Activated gamma-delta T cell treated with anti-CD3 and anti-CD28 coated beads, Interleukin-2, amount 50 U/mL, for 16 hours (primary cell): Measurements from ENCODE around the gene DRD1.

Source experiments
- DNase-seq: peaks from one replicate; pipeline ENCODE4 v3.0.0-alpha.2; 2020; ENCODE audit warnings: low read depth

Gene DRD1

GRCh38 chr5:175444060-175444904 lies at the start of gene DRD1:
TSS of gene DRD1 (minus strand) at chr5:175444182. CDS start at chr5:175443099, 1,083 bp downstream.
- peak; percentile 21 for DNase-seq

GRCh38 chr5:175493726-175494125 lies 49.7 kb upstream of the DRD1 start:
- no peak for DNase-seq

DNA sequence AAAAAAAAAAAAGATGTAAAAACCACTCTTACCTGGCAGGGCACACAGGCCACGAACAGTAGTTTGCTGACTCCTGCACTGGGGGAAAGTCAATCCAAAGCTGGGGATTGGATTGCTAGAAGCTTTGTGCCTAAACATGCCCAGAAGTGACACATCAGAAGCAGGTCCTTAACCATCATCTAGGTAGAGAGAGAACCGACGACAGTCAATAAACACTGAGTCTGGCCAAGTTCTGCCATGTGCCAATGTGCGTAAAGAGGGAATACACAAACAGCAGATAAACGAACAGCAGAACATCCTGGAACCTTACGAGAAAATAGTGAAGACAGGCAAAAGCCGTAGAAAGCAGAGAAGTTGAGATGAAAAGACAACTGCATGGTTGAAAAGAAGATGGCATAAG lies 49.3 kb upstream of the DRD1 start:
- DNase-seq, result no peak

- DNase-seq, result no peak
These were observed 47.2 kb upstream of the DRD1 start for GRCh38 chr5:175491223-175491622.

- DNase-seq, result no peak
These were observed 45.9 kb upstream of the DRD1 start for GRCh38 chr5:175489693-175490443.

GRCh38 chr5:175487514-175488222 lies 43.7 kb upstream of the DRD1 start:
- no peak for DNase-seq

GRCh38 chr5:175485631-175486030 lies 41.6 kb upstream of the DRD1 start:
- DNase-seq, result no peak

DNA sequence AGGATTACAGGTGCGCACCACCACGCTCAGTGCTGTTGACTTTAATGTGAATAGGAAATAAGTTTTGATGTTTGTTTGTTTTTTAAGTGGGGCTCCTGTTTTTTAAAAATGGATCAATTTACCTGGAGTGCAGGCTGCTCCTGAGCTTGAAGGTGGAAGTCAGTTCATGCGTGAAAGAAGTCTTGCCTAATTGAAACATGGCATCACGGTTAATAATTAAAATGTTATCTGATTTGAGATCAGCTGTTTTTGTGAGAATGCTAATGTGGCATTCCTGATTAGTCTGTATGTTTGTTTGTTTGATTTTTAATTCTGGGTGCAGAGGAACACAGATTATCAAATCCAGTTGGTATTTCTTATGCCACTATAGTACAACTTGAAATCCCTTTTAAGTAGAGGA lies 40.8 kb upstream of the DRD1 start:
- no peak for DNase-seq

- DNase-seq, result no peak
These were observed 40.3 kb upstream of the DRD1 start for GRCh38 chr5:175484322-175484721.

- DNase-seq, result no peak
These were observed 39.4 kb upstream of the DRD1 start for GRCh38 chr5:175483337-175483736.

DNA sequence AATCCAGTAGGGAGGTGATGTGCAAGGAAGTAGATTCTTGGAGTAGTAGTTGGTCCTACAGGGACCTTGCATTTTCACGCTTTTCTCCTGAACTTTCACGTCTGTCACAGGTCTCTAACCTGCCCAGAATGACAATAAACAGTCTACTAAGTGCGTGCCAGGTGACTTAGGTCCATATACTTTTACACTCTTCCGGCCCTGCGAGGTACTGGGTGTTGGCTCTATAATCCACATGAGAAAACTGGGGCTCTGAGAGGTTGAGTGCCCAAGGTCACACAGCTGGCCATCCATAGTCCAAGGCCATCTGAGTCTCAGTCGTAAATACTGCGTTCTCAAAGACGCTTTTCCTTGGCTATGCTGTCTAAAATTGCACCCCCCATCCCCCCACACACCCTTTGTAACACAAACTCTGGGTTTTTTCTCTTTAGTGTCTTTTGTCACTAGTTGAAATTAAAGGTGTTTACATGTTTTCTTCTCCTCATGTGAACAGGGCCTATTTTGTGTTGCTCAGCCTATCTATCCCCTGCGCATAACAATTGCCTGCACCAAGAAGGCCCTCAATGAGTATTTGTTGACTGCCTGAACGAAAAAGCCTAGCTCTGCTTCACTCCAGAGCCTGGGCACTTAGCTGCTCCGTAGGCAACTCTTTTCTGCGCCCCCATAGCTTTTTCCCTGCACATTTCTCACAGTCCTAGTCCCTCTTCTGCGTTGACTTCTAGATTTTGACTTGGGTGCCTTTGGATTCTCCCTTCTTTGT lies 35.3 kb upstream of the DRD1 start:
- no peak for DNase-seq

GRCh38 chr5:175478384-175479124 lies 34.6 kb upstream of the DRD1 start, which contains the start of gene SFXN1:
TSS of gene SFXN1 (plus strand) at chr5:175478560. CDS start at chr5:175492104, 13,544 bp downstream.
- peak; percentile 59 for DNase-seq

GRCh38 chr5:175478008-175478383 lies 34.0 kb upstream of the DRD1 start:
- DNase-seq, result no peak

DNA sequence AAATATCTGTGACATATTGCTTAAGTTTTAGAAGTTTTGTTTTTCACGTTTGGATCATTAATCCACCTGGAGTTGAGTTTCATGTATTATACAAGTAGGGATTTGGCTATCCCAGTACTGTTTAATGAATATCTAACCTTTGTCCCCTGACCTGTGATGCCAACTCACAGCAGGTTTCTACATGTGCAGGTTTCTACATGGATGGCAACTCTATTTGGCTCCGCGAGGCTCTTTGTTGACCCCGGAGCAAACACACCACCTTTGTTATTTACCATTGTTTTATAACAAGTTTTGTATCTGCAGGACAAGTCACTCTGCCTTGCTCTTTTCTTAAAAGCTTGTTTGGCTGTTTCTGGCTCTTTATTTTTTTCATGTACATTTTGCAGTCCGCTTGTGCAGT lies 33.5 kb upstream of the DRD1 start:
- no peak for DNase-seq

GRCh38 chr5:175475248-175475647 lies 31.3 kb upstream of the DRD1 start:
- no peak for DNase-seq

DNA sequence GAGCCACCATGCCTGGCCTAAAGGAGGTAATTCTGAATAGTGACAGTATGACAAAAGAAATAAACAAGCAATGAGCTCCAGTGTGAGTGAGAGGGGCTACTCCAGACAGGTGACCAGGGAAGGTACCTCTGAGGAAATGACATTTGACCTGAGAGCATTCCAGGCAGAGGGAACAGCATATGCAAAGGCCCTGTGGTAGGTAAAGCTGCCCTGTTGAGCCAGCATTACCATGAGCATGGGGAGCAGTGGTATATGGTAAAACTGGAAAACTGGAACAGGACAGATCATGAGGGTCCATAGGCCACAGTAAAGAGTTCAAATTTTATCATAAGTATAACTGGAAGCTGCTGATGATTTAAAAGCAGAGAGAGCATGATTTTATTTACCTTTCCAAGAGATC lies 28.4 kb upstream of the DRD1 start:
- no peak for DNase-seq

- no peak for DNase-seq
These were observed 27.6 kb upstream of the DRD1 start for GRCh38 chr5:175471628-175472027.

DNA sequence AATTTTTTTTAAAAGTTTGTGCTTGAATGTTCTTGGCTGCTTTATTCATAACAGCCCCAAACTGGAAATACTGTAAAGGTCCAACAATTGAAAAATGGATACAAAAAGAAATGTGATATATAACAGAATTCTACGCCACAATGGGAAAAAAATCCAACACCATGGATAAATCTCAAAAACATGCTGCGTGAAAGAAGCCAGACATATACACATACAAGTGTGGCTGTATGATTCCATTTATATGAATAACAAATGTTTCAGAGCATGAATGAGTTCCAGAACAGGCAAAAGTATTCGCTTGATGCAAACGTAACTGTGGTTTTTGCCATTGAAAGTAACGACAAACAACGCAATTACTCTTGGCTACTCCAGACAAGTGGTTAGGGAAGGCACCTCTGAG lies 27.2 kb upstream of the DRD1 start:
- DNase-seq, result no peak

GRCh38 chr5:175470781-175471180 lies 26.8 kb upstream of the DRD1 start:
- DNase-seq, result no peak

- DNase-seq, result no peak
These were observed 25.9 kb upstream of the DRD1 start for GRCh38 chr5:175469916-175470315.

DNA sequence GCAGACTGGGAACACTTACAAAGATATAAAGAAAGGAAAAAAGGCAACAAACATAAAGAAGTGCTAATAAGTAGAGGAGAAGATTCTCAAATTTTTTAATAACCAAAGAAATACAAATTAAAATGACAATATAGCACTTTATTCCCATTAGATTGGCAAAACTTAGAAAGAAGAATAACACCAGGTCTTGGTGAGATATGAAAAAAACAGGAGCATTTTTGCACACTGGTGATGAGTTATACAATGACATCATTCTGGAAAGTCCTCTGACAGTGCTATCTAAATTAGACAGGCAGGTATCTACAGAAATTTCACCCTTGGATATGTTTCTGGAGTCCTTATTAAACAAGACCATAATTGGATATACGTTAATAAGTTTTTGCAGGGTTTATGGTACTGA lies 24.9 kb upstream of the DRD1 start:
- DNase-seq, result no peak
